ENCODE data around the gene TWNK.

DNA sequence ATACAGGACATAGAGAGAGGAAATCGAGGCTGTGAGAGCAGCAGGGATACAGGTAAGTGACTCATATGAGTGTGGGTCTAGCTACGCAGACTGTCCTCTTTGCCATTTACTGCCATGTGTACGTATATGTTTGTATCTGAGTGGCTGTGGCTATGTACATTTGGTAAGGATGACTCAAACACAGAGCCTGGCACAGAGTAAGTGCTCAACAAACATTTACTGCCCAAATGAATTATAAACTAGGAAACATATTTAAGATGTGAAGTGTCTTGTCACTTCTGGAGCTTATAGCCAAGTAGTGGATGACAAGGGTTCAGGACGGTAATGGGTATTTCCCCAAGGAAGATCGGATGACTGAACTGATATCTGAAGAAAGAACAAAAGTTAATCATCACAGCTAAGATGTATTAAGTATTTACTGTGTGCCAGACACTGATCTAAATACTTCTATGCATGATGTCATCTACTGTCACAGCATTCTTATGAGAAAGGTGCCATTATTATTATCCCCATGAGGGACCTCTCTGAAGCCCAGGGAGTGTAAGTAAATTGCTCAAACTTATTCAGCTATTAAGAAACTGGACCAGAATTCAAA lies 6.1 kb upstream of the TWNK start:
- TF ChIP-seq GATA2 (IDR thresholded peaks at IDR 0.05; ENCODE audit: low read depth, low read length) (no peak), GATA3 (IDR thresholded peaks at IDR 0.05; ENCODE audit: low read depth, low read length) (no peak)
